ENCODE measurements around the gene CHRM3.

CHRM3 gene

DNA sequence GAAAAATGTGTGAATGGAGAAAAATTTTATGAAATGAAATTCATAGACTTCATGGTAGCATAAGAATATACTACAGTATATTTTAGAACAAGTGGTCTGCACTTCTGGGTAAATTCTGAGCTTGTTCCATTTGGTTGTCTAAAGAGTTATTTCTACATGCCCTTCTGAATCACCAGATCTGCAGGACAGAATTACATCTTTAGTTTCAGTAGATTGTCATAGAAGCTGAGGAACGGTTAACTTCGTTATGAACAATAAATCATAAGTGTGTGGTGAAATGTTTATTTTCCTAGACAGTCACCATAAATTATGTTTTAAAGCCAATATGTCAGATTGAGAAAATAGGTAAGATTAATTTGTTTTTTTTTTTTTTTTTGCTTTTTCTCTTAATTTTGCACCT, 30.9 kb downstream of the CHRM3 start:
- DNase-seq: no peak

- no peak for DNase-seq
Measured at GRCh38 chr1:239417986-239418640, 31.7 kb downstream of the CHRM3 start.

GRCh38 chr1:239418681-239419080, 32.3 kb downstream of the CHRM3 start:
- DNase-seq: no peak

DNA sequence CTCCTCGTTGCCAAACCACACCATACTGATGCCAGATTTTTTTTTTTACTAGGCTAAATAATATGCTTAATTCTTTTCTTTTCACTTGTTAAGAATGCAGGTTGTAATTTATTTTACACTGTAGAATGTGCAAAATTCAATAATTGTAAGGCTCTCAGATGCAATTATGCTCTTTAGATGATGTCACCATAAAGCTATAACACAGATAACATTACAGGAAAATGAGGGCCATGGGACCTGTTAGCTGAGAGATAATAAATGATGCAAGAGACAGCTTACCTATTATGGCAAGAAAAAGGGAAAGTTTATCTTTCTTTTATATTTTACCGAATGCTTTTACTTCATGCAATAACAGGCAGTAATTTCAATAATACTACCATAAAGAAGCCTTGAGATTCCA, 35.4 kb downstream of the CHRM3 start:
- no peak for DNase-seq

GRCh38 chr1:239422818-239423217, 36.5 kb downstream of the CHRM3 start:
- no peak for DNase-seq

GRCh38 chr1:239426821-239427475, 40.6 kb downstream of the CHRM3 start:
- no peak for DNase-seq

- DNase-seq: no peak
Measured at GRCh38 chr1:239427712-239428111, 41.3 kb downstream of the CHRM3 start.

DNA sequence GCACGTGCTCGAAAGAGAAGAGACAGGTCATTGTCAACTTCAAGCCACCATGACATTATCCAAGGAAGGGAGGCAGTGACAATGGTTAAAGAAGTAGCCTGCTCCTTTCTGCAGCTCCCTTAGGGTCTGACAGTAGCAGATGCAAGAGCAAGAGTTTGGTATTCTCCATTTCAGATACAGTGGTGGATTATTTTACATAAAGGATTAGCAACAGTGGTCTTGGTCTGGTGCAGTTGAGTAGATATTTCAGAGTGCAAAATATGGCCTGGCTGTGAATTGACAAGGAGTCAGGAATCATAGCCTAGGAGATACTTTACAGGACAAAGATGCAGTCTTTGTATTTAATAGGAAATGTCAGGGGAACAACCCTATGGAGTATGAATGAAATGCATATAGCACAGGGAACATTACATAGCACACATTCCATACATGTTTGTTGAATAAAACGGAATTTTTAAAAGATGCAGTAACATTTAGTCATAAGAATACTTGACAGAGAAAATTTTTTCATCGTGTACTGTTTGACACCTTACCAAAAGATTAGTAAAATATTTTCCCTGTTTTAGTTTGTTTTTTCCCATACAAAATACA, 41.8 kb downstream of the CHRM3 start:
- DNase-seq: no peak

GRCh38 chr1:239429163-239429562, 42.8 kb downstream of the CHRM3 start:
- DNase-seq: no peak

DNA sequence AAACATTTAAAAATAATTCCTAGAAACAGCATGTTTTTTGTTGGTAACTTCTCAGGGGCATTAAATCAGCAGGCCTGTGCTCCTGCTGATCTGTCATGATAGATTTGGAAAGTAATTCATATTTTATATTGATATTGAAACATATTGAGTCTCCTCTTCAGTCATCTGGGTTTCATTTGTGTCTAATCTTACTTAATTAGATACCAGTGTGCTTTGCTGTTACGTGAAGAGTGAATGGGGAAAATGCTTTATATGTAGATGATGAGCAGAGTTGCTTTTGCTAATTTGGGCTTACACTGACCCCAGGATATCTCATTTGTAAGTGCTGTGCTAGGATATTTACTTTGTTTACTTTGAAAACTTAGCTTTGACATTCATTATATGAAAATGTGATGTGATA, 45.9 kb downstream of the CHRM3 start:
- no peak for DNase-seq

DNA sequence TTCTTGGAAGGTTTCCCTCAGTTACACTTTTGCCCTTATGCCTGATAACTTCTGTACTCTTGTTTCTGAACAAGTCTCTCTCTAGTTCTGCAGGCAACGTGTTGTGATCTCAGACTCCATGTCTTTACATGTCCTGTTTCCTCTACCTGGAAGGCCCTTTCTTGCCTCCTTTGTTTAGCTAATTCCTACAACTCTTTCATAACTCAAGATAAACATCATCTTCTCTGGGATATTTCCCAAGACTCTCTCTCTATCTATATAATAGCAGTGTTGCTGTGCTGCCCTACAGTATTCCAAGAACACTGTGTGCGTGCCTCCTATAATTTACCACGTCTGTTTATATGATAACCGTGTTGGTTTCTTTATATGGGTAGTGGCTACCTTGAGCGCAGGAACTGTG, 47.8 kb downstream of the CHRM3 start:
- DNase-seq: no peak
